K562 (cell line): Measurements from ENCODE around the gene TMSB4X. TPM values are rescaled to one million over a fixed set of nuclear protein-coding genes. Genes with fewer than 3 reads are reported as not detected.
A peak's percentile ranks its signal among the peaks of the same experiment; 100 is the strongest.

Source experiments
- CTBP1 ChIP-seq: fragments of 450-650 bp; IDR thresholded peaks from 2 replicates; pipeline ENCODE4 v1.6.1; 2016; ENCODE audit warnings: borderline replicate concordance
- ETS2 ChIP-seq: IDR thresholded peaks from 2 replicates; pipeline ENCODE4 v1.6.1; 2016; ENCODE audit warnings: borderline replicate concordance, missing genetic modification characterization, mild to moderate bottlenecking, moderate library complexity, missing compliant biosample characterization; ENCODE audit not compliant: poor library complexity, severe bottlenecking
- GTF2F1 ChIP-seq: IDR thresholded peaks from 2 replicates; pipeline ENCODE4 v1.6.1; 2011; ENCODE audit warnings: low read depth, low read length, improper control_type of control experiment
- polyA plus RNA-seq, 8 experiments: library from polyadenylated mRNA; depleted of rRNA in 4 of 8; stranded (reverse) in 5 of 8; unstranded in 3 of 8; fragments of >200 nt; fragmentation: Nextera tagmentation in 2 of 8; fragmentation: Illumina TruSeq in 1 of 8; extraction: Ambion mirVana in 2 of 8; extraction: Trizol in 1 of 8; gene quantifications; 2 replicates each; pipeline versions ENCODE4 v1.2.1 to v1.2.3, GENCODE V29; 2011 to 2014; ENCODE audit warnings: inconsistent platforms in 1 of 8, missing spikeins in 1 of 8
- total RNA-seq, 7 experiments: library from RNA; depleted of rRNA in 6 of 7; stranded (reverse); fragments of >200 nt in 6 of 7; fragmentation: Illumina TruSeq in 2 of 7; extraction: Trizol in 2 of 7; gene quantifications; 2 replicates each; pipeline versions ENCODE4 v1.2.1 to v1.2.3, GENCODE V29; 2011 to 2021; ENCODE audit warnings: low replicate concordance in 1 of 7
- TF ChIP-seq, protein P1 (sequence below): fragments of 200-800 bp; sonication (Bioruptor generic); IDR thresholded peaks from 2 replicates; pipeline ENCODE4 v1.6.1; 2017; ENCODE audit warnings: missing genetic modification characterization, missing compliant biosample characterization
- TF ChIP-seq, protein P2 (sequence below): fragments of 450-650 bp; IDR thresholded peaks from 2 replicates; pipeline ENCODE4 v1.6.1; 2018; ENCODE audit not compliant: partially characterized antibody
- TF ChIP-seq, protein P3 (sequence below): sonication (generic); formaldehyde crosslinking; IDR thresholded peaks from 2 replicates; pipeline ENCODE4 v1.8.1; 2023; ENCODE audit warnings: mild to moderate bottlenecking, missing genetic modification reagents
- TF ChIP-seq, protein P4 (sequence below): fragments of 200-600 bp; sonication (generic); IDR thresholded peaks from one replicate; pipeline ENCODE4 v1.6.1; 2012; ENCODE audit warnings: mild to moderate bottlenecking, low read depth, low read length, inconsistent platforms

Gene TMSB4X
- total and polyA plus RNA-seq, 9 of the 15 experiments (the other 6 are each of a cell fraction or from before 2014, with no cell fraction given) = 1,035 to 2,035 (median 1,529) TPM

DNA sequence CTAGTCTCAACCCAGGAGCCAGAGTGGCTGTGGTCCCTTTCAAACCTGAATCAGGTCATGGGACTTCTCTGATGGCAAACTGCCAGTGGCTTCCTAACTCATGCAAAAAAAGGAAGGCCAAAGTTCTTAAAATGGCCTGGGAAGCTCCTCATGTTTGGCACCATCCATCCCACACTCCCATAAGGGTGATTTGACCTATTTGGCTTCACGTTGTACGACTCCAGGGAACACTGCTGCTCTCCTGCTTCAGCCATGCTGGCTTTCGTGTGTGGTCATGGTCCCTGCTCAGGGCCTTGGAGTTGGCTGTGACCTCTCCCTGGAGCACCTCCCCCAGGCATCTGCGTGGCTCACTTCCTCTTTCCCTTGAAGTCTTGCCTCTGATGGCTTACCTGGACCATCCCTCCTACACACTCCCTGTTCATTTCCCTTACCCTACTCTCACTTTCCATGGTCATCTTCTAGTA is 12.8 kb upstream of the TMSB4X start (continued):
- TF ChIP-seq, protein P1, sequence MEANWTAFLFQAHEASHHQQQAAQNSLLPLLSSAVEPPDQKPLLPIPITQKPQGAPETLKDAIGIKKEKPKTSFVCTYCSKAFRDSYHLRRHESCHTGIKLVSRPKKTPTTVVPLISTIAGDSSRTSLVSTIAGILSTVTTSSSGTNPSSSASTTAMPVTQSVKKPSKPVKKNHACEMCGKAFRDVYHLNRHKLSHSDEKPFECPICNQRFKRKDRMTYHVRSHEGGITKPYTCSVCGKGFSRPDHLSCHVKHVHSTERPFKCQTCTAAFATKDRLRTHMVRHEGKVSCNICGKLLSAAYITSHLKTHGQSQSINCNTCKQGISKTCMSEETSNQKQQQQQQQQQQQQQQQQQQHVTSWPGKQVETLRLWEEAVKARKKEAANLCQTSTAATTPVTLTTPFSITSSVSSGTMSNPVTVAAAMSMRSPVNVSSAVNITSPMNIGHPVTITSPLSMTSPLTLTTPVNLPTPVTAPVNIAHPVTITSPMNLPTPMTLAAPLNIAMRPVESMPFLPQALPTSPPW (CRISPR knock-in tag) = peak; percentile 24
- TF ChIP-seq, protein P2, sequence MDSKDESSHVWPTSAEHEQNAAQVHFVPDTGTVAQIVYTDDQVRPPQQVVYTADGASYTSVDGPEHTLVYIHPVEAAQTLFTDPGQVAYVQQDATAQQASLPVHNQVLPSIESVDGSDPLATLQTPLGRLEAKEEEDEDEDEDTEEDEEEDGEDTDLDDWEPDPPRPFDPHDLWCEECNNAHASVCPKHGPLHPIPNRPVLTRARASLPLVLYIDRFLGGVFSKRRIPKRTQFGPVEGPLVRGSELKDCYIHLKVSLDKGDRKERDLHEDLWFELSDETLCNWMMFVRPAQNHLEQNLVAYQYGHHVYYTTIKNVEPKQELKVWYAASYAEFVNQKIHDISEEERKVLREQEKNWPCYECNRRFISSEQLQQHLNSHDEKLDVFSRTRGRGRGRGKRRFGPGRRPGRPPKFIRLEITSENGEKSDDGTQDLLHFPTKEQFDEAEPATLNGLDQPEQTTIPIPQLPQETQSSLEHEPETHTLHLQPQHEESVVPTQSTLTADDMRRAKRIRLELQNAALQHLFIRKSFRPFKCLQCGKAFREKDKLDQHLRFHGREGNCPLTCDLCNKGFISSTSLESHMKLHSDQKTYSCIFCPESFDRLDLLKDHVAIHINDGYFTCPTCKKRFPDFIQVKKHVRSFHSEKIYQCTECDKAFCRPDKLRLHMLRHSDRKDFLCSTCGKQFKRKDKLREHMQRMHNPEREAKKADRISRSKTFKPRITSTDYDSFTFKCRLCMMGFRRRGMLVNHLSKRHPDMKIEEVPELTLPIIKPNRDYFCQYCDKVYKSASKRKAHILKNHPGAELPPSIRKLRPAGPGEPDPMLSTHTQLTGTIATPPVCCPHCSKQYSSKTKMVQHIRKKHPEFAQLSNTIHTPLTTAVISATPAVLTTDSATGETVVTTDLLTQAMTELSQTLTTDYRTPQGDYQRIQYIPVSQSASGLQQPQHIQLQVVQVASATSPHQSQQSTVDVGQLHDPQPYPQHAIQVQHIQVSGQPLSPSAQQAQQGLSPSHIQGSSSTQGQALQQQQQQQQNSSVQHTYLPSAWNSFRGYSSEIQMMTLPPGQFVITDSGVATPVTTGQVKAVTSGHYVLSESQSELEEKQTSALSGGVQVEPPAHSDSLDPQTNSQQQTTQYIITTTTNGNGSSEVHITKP = peak; percentile 55
- TF ChIP-seq, protein P3, sequence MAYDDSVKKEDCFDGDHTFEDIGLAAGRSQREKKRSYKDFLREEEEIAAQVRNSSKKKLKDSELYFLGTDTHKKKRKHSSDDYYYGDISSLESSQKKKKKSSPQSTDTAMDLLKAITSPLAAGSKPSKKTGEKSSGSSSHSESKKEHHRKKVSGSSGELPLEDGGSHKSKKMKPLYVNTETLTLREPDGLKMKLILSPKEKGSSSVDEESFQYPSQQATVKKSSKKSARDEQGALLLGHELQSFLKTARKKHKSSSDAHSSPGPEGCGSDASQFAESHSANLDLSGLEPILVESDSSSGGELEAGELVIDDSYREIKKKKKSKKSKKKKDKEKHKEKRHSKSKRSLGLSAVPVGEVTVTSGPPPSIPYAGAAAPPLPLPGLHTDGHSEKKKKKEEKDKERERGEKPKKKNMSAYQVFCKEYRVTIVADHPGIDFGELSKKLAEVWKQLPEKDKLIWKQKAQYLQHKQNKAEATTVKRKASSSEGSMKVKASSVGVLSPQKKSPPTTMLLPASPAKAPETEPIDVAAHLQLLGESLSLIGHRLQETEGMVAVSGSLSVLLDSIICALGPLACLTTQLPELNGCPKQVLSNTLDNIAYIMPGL (CRISPR knock-in tag) = no peak
- no peak for TF ChIP-seq ETS2 (tag)
- no peak for TF ChIP-seq GTF2F1
- TF ChIP-seq, protein P4, sequence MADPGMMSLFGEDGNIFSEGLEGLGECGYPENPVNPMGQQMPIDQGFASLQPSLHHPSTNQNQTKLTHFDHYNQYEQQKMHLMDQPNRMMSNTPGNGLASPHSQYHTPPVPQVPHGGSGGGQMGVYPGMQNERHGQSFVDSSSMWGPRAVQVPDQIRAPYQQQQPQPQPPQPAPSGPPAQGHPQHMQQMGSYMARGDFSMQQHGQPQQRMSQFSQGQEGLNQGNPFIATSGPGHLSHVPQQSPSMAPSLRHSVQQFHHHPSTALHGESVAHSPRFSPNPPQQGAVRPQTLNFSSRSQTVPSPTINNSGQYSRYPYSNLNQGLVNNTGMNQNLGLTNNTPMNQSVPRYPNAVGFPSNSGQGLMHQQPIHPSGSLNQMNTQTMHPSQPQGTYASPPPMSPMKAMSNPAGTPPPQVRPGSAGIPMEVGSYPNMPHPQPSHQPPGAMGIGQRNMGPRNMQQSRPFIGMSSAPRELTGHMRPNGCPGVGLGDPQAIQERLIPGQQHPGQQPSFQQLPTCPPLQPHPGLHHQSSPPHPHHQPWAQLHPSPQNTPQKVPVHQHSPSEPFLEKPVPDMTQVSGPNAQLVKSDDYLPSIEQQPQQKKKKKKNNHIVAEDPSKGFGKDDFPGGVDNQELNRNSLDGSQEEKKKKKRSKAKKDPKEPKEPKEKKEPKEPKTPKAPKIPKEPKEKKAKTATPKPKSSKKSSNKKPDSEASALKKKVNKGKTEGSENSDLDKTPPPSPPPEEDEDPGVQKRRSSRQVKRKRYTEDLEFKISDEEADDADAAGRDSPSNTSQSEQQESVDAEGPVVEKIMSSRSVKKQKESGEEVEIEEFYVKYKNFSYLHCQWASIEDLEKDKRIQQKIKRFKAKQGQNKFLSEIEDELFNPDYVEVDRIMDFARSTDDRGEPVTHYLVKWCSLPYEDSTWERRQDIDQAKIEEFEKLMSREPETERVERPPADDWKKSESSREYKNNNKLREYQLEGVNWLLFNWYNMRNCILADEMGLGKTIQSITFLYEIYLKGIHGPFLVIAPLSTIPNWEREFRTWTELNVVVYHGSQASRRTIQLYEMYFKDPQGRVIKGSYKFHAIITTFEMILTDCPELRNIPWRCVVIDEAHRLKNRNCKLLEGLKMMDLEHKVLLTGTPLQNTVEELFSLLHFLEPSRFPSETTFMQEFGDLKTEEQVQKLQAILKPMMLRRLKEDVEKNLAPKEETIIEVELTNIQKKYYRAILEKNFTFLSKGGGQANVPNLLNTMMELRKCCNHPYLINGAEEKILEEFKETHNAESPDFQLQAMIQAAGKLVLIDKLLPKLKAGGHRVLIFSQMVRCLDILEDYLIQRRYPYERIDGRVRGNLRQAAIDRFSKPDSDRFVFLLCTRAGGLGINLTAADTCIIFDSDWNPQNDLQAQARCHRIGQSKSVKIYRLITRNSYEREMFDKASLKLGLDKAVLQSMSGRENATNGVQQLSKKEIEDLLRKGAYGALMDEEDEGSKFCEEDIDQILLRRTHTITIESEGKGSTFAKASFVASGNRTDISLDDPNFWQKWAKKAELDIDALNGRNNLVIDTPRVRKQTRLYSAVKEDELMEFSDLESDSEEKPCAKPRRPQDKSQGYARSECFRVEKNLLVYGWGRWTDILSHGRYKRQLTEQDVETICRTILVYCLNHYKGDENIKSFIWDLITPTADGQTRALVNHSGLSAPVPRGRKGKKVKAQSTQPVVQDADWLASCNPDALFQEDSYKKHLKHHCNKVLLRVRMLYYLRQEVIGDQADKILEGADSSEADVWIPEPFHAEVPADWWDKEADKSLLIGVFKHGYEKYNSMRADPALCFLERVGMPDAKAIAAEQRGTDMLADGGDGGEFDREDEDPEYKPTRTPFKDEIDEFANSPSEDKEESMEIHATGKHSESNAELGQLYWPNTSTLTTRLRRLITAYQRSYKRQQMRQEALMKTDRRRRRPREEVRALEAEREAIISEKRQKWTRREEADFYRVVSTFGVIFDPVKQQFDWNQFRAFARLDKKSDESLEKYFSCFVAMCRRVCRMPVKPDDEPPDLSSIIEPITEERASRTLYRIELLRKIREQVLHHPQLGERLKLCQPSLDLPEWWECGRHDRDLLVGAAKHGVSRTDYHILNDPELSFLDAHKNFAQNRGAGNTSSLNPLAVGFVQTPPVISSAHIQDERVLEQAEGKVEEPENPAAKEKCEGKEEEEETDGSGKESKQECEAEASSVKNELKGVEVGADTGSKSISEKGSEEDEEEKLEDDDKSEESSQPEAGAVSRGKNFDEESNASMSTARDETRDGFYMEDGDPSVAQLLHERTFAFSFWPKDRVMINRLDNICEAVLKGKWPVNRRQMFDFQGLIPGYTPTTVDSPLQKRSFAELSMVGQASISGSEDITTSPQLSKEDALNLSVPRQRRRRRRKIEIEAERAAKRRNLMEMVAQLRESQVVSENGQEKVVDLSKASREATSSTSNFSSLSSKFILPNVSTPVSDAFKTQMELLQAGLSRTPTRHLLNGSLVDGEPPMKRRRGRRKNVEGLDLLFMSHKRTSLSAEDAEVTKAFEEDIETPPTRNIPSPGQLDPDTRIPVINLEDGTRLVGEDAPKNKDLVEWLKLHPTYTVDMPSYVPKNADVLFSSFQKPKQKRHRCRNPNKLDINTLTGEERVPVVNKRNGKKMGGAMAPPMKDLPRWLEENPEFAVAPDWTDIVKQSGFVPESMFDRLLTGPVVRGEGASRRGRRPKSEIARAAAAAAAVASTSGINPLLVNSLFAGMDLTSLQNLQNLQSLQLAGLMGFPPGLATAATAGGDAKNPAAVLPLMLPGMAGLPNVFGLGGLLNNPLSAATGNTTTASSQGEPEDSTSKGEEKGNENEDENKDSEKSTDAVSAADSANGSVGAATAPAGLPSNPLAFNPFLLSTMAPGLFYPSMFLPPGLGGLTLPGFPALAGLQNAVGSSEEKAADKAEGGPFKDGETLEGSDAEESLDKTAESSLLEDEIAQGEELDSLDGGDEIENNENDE = no peak
- TF ChIP-seq CTBP1 = peak; percentile 94
